Measurements from ENCODE around the gene ASAP2. TPM values are rescaled to one million over a fixed set of nuclear protein-coding genes. Genes with fewer than 3 reads are reported as not detected.

The ASAP2 gene
- total RNA-seq, 4 donors from 2014 or later: 33.2 to 62.1 (median 54.5) TPM

GRCh38 chr2:9388950-9389911 lies 182.6 kb downstream of the ASAP2 start:
- TF ChIP-seq EP300 (IDR thresholded peaks at IDR 0.05; ENCODE audit: low read depth): no peak
- TF ChIP-seq POLR2A (IDR thresholded peaks at IDR 0.05): no peak
- no peak for TF ChIP-seq CTCF (IDR thresholded peaks at IDR 0.05)
- TF ChIP-seq POLR2AphosphoS5 (IDR thresholded peaks at IDR 0.05): no peak
- DNase-seq: no peak
- H3K4me3 ChIP-seq: no peak overlapping the region
- H3K27ac ChIP-seq: no peak overlapping the region
- no peaks in the 10 kb centered on the region for H3K4me1 ChIP-seq
- H3K27me3 ChIP-seq: no peaks in the 10 kb centered on the region
- WGBS, 2 donors (ENCODE audit: low coverage in 1 of 2): 86% methylated on average over 28 of the region's 28 CpGs; no CpG with 5 or more reads in 1 of the 2 donors
- H3K9me3 ChIP-seq: no peaks in the 10 kb centered on the region
- in situ Hi-C loops (cut with MboI; ENCODE audit: low pct_ligation_motif_present in 1 of 4, low pct_unique_long_range_greater_than_20kb in 1 of 4, low sequenced_read_pairs in 3 of 4): no loop called here
- H3K36me3 ChIP-seq: peaks cover 0 to 24% (median 3%) of the 10 kb centered on the region in 4 donors
- intact Hi-C loops (cut with DNase I; ENCODE audit: low total_unique reads): no loop called here

- intact Hi-C loops (cut with DNase I; ENCODE audit: low total_unique reads): no loop called here
- in situ Hi-C loops (cut with MboI; ENCODE audit: low pct_ligation_motif_present in 1 of 4, low pct_unique_long_range_greater_than_20kb in 1 of 4, low sequenced_read_pairs in 3 of 4): no loop called here
- H3K4me3 ChIP-seq: no peak overlapping the region
- peaks cover 0 to 17% (median 3%) of the 10 kb centered on the region in 4 donors for H3K36me3 ChIP-seq
- no peaks in the 10 kb centered on the region for H3K27me3 ChIP-seq
- no peaks in the 10 kb centered on the region for H3K4me1 ChIP-seq
- DNase-seq: no peak
- TF ChIP-seq POLR2AphosphoS5 (IDR thresholded peaks at IDR 0.05) (no peak), POLR2A (IDR thresholded peaks at IDR 0.05) (no peak), CTCF (IDR thresholded peaks at IDR 0.05) (no peak), EP300 (IDR thresholded peaks at IDR 0.05; ENCODE audit: low read depth) (no peak)
- no peak overlapping the region for H3K27ac ChIP-seq
- 87% methylated on average over 7 of the region's 7 CpGs; no CpG with 5 or more reads in 1 of the 2 donors for WGBS, 2 donors (ENCODE audit: low coverage in 1 of 2)
- H3K9me3 ChIP-seq: no peaks in the 10 kb centered on the region
Measured at GRCh38 chr2:9390151-9390850, 183.7 kb downstream of the ASAP2 start.

GRCh38 chr2:9390991-9391390 lies 184.4 kb downstream of the ASAP2 start:
- no peak overlapping the region for H3K4me3 ChIP-seq
- intact Hi-C loops (cut with DNase I; ENCODE audit: low total_unique reads): no loop called here
- no peaks in the 10 kb centered on the region for H3K4me1 ChIP-seq
- WGBS, 2 donors (ENCODE audit: low coverage in 1 of 2): 88 to 91% methylated on average over 4 to 19 of the region's 19 CpGs
- H3K9me3 ChIP-seq: no peaks in the 10 kb centered on the region
- no peak for TF ChIP-seq POLR2AphosphoS5 (IDR thresholded peaks at IDR 0.05)
- no peak for TF ChIP-seq EP300 (IDR thresholded peaks at IDR 0.05; ENCODE audit: low read depth)
- TF ChIP-seq CTCF (IDR thresholded peaks at IDR 0.05): no peak
- no peak for TF ChIP-seq POLR2A (IDR thresholded peaks at IDR 0.05)
- DNase-seq: no peak
- no peak overlapping the region for H3K27ac ChIP-seq
- peaks cover 0 to 17% (median 3%) of the 10 kb centered on the region in 4 donors for H3K36me3 ChIP-seq
- in situ Hi-C loops (cut with MboI; ENCODE audit: low pct_ligation_motif_present in 1 of 4, low pct_unique_long_range_greater_than_20kb in 1 of 4, low sequenced_read_pairs in 3 of 4): no loop called here
- no peaks in the 10 kb centered on the region for H3K27me3 ChIP-seq

Data from transverse colon (tissue), 4 donors.